HEK293 (cell line): ENCODE measurements around the gene DDR2.

Source experiments
- TCF7L2 ChIP-seq: IDR thresholded peaks from 2 replicates; pipeline ENCODE4 v1.6.1; 2011; ENCODE audit warnings: low read depth, mild to moderate bottlenecking, inconsistent platforms, low read length, moderate library complexity, borderline replicate concordance
- YY1 ChIP-seq: fragments of 450-650 bp; formaldehyde crosslinking; IDR thresholded peaks from 2 replicates; pipeline ENCODE4 v1.5.1; 2018; ENCODE audit warnings: missing biosample characterization, missing genetic modification characterization
- ZNF514 ChIP-seq: fragments of 450-650 bp; formaldehyde crosslinking; IDR thresholded peaks from 2 replicates; pipeline ENCODE4 v1.5.1; 2016; ENCODE audit warnings: missing biosample characterization, missing genetic modification characterization
- ZNF776 ChIP-seq: fragments of 450-650 bp; formaldehyde crosslinking; IDR thresholded peaks from 2 replicates; pipeline ENCODE4 v1.5.0; 2017; ENCODE audit warnings: missing biosample characterization, missing genetic modification characterization, borderline replicate concordance
- ZNF791 ChIP-seq: fragments of 450-650 bp; formaldehyde crosslinking; IDR thresholded peaks from 2 replicates; pipeline ENCODE4 v1.5.1; 2016; ENCODE audit warnings: missing biosample characterization, missing genetic modification characterization
- TF ChIP-seq, protein P1 (sequence below): fragments of 450-650 bp; formaldehyde crosslinking; IDR thresholded peaks from 2 replicates; pipeline ENCODE4 v1.5.1; 2016; ENCODE audit warnings: missing biosample characterization, missing genetic modification characterization

DNA sequence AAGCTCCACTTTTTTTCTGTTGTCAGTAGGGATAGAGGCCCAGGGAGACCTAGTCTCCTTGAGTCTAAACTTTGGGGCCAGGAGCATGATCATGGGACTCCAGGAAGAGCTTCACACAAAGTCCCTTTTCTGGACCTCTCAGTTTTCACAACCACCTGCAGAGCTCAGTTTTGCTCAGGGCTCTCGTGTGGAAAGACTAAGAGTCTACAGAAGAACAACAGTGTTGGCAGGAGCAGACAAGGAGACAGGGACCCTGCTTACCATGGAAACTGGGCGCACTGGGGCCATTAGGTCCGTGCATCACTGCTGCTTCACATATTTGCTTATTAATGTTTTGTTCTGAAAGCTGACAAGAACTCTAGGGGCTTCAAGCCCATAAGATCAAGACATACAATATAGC, 94.3 kb downstream of the DDR2 start:
- TF ChIP-seq ZNF791 (tag by site-specific recombination) (no peak), ZNF514 (tag by site-specific recombination) (no peak), ZNF776 (tag by site-specific recombination) (no peak), TCF7L2 (no peak), YY1 (tag by site-specific recombination) (no peak)
- TF ChIP-seq, protein P1, sequence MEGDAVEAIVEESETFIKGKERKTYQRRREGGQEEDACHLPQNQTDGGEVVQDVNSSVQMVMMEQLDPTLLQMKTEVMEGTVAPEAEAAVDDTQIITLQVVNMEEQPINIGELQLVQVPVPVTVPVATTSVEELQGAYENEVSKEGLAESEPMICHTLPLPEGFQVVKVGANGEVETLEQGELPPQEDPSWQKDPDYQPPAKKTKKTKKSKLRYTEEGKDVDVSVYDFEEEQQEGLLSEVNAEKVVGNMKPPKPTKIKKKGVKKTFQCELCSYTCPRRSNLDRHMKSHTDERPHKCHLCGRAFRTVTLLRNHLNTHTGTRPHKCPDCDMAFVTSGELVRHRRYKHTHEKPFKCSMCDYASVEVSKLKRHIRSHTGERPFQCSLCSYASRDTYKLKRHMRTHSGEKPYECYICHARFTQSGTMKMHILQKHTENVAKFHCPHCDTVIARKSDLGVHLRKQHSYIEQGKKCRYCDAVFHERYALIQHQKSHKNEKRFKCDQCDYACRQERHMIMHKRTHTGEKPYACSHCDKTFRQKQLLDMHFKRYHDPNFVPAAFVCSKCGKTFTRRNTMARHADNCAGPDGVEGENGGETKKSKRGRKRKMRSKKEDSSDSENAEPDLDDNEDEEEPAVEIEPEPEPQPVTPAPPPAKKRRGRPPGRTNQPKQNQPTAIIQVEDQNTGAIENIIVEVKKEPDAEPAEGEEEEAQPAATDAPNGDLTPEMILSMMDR (tag by site-specific recombination): no peak
